COLO829 (cell line): Measurements from ENCODE around the gene ETV6.
A peak's percentile ranks its signal among the peaks of the same experiment; 100 is the strongest.

Experiments used
- DNase-seq: peaks from one replicate; pipeline ENCODE4 v3.0.0; 2012; ENCODE audit warnings: low spot score

The ETV6 gene

GRCh38 chr12:11759899-11760298, 110.4 kb downstream of the ETV6 start:
- DNase-seq, result no peak

- no peak for DNase-seq
Measured at GRCh38 chr12:11761869-11762567, 112.5 kb downstream of the ETV6 start.

GRCh38 chr12:11762723-11763326, 113.4 kb downstream of the ETV6 start:
- DNase-seq, result no peak

GRCh38 chr12:11763760-11764520, 114.5 kb downstream of the ETV6 start:
- DNase-seq, result peak; percentile 8

- no peak for DNase-seq
Measured at GRCh38 chr12:11764837-11765236, 115.4 kb downstream of the ETV6 start.

- DNase-seq, result no peak
Measured at GRCh38 chr12:11765421-11765816, 115.9 kb downstream of the ETV6 start.

- DNase-seq, result peak; percentile 32
Measured at GRCh38 chr12:11765817-11766794, 116.6 kb downstream of the ETV6 start.

GRCh38 chr12:11767029-11767724, 117.7 kb downstream of the ETV6 start:
- DNase-seq, result no peak

GRCh38 chr12:11767798-11768197, 118.3 kb downstream of the ETV6 start:
- no peak for DNase-seq

- no peak for DNase-seq
Measured at GRCh38 chr12:11768233-11768965, 118.9 kb downstream of the ETV6 start.

GRCh38 chr12:11769723-11770514, 120.4 kb downstream of the ETV6 start:
- DNase-seq, result no peak

GRCh38 chr12:11771356-11771755, 121.9 kb downstream of the ETV6 start:
- no peak for DNase-seq

GRCh38 chr12:11771895-11772502, 122.5 kb downstream of the ETV6 start:
- no peak for DNase-seq

GRCh38 chr12:11773889-11774677, 124.6 kb downstream of the ETV6 start:
- DNase-seq, result no peak

GRCh38 chr12:11774821-11775220, 125.3 kb downstream of the ETV6 start:
- no peak for DNase-seq

GRCh38 chr12:11776316-11776715, 126.8 kb downstream of the ETV6 start:
- DNase-seq, result no peak

GRCh38 chr12:11777451-11777850, 128.0 kb downstream of the ETV6 start:
- no peak for DNase-seq

- DNase-seq, result no peak
Measured at GRCh38 chr12:11777962-11778361, 128.5 kb downstream of the ETV6 start.
